ENCODE results near the gene TTC7B. TPM values are rescaled to one million over a fixed set of nuclear protein-coding genes. Genes with fewer than 3 reads are reported as not detected.

The TTC7B gene
- total RNA-seq, 1 experiment from 2014 or later = under 0.01 TPM

- H3K79me2 ChIP-seq (ENCODE audit: low read length) = no peaks in the 10 kb centered on the region
- no peaks in the 10 kb centered on the region for H3K27me3 ChIP-seq (ENCODE audit: low read length)
- H3K4me2 ChIP-seq (ENCODE audit: low read depth, low read length, poor library complexity, severe bottlenecking) = no peak overlapping the region
- no peak overlapping the region for H2AFZ ChIP-seq (ENCODE audit: low read length)
- H3K9me3 ChIP-seq (ENCODE audit: low read length) = no peaks in the 10 kb centered on the region
- H3K9me2 ChIP-seq (replicated peaks; ENCODE audit: insufficient read depth, low read length) = no peaks in the 10 kb centered on the region
- no peaks in the 10 kb centered on the region for H3K4me1 ChIP-seq (ENCODE audit: low read length)
- no peaks in the 10 kb centered on the region for H3K36me3 ChIP-seq (ENCODE audit: insufficient read depth, low read length)
- no peak overlapping the region for H3K27ac ChIP-seq (ENCODE audit: low read length)
- no peak overlapping the region for H3K9ac ChIP-seq (ENCODE audit: low read length)
- no peaks in the 10 kb centered on the region for H4K20me1 ChIP-seq (ENCODE audit: insufficient read depth, low read depth, low read length)
- no peak overlapping the region for H3K4me3 ChIP-seq (ENCODE audit: low read length)
- no peak for DNase-seq
Measured at GRCh38 chr14:90483117-90483516, 333.1 kb downstream of the TTC7B start.

DNA sequence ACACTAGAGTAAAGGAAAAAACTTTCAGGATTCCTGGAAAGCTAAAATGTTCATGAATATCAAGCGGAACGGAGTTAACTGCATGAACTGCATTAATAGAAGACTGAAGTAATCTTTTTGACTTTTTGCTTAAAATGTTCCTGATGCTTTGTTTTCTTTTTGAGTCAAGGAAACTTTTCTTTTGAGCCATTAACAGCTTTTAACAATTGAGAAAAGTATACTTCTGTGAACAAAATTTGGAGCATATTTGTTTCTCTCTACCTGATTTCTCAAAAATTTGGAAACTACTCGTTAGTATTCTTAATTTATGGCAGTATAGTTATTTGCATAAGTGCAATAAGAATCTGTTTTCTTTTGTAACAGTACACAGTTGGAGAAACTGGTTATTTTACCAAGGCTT is 340.9 kb downstream of the TTC7B start:
- Histone ChIP-seq H3K4me2 (ENCODE audit: low read depth, low read length, poor library complexity, severe bottlenecking) (no peak overlapping the region), H2AFZ (ENCODE audit: low read length) (no peak overlapping the region), H3K36me3 (ENCODE audit: insufficient read depth, low read length) (no peaks in the 10 kb centered on the region), H3K9me2 (replicated peaks; ENCODE audit: insufficient read depth, low read length) (no peaks in the 10 kb centered on the region), H3K27ac (ENCODE audit: low read length) (no peak overlapping the region), H3K4me1 (ENCODE audit: low read length) (no peaks in the 10 kb centered on the region), H3K27me3 (ENCODE audit: low read length) (no peaks in the 10 kb centered on the region), H3K79me2 (ENCODE audit: low read length) (no peaks in the 10 kb centered on the region), H4K20me1 (ENCODE audit: insufficient read depth, low read depth, low read length) (no peaks in the 10 kb centered on the region), H3K9me3 (ENCODE audit: low read length) (no peaks in the 10 kb centered on the region; the same call in 1 of the 2 replicates), H3K9ac (ENCODE audit: low read length) (no peak overlapping the region), H3K4me3 (ENCODE audit: low read length) (no peak overlapping the region)
- no peak for DNase-seq

Other genes with a start within 250 kb of the TTC7B start
- gene RPS6KA5, start 244.2 kb upstream of the TTC7B start, total RNA-seq (2014; rRNA removed; shearing (Covaris generic); ENCODE audit: low replicate concordance) = 5.5 and 7.8 TPM in 2 replicates